GM23338 (cell line): ENCODE data around the gene CDK17.

ENCODE experiments used
- CREB1 ChIP-seq: fragments of 250-450 bp; sonication (Bioruptor Pico); IDR thresholded peaks from 2 replicates; pipeline ENCODE4 v1.5.0; 2020; ENCODE audit warnings: low read depth, mild to moderate bottlenecking, moderate library complexity
- CTCF ChIP-seq, 2 experiments: fragments of 200-600 bp in 1 of 2; sonication (generic) in 1 of 2; conservative IDR thresholded peaks; 2 replicates each; pipeline versions ENCODE4 v1.5.1 to v1.6.1; 2016 to 2017; ENCODE audit warnings: antibody characterized with exemption in 2 of 2, low read depth in 2 of 2, mild to moderate bottlenecking in 2 of 2, moderate library complexity in 1 of 2
- ETS1 ChIP-seq: IDR thresholded peaks from 2 replicates; pipeline ENCODE4 v1.6.1; 2016; ENCODE audit warnings: antibody characterized with exemption
- EZH2 ChIP-seq: fragments of 200-600 bp; sonication (generic); IDR thresholded peaks from one replicate; pipeline ENCODE4 v1.8.0; 2017; ENCODE audit warnings: antibody characterized with exemption, mild to moderate bottlenecking, low read depth; ENCODE audit not compliant: unreplicated experiment
- EZH2phosphoT487 ChIP-seq: fragments of 200-600 bp; sonication (generic); IDR thresholded peaks from one replicate; pipeline ENCODE4 v1.8.1; 2018; ENCODE audit warnings: antibody characterized with exemption; ENCODE audit not compliant: unreplicated experiment
- NANOG ChIP-seq: IDR thresholded peaks from 2 replicates; pipeline ENCODE4 v1.6.1; 2016; ENCODE audit warnings: antibody characterized with exemption, borderline replicate concordance
- POLR2AphosphoS5 ChIP-seq: IDR thresholded peaks from 2 replicates; pipeline ENCODE4 v1.6.1; 2016; ENCODE audit warnings: antibody characterized with exemption, low read depth
- REST ChIP-seq: IDR thresholded peaks from one replicate; pipeline ENCODE4 v1.6.1; 2018; ENCODE audit warnings: antibody characterized with exemption; ENCODE audit not compliant: unreplicated experiment
- ZNF114 ChIP-seq: fragments of 250-450 bp; sonication (Bioruptor Pico); IDR thresholded peaks from 2 replicates; pipeline ENCODE4 v1.5.0; 2020; ENCODE audit warnings: mild to moderate bottlenecking, moderate library complexity
- ZNF331 ChIP-seq: fragments of 250-450 bp; sonication (Bioruptor Pico); IDR thresholded peaks from 2 replicates; pipeline ENCODE4 v1.5.0; 2020; ENCODE audit warnings: low read depth, mild to moderate bottlenecking, moderate library complexity

GRCh38 chr12:96239711-96240635 lies 160.3 kb downstream of the CDK17 start:
- TF ChIP-seq EZH2: no peak
- no peak for TF ChIP-seq EZH2phosphoT487
- no peak for TF ChIP-seq CTCF (conservative IDR thresholded peaks at IDR 0.05; ENCODE audit: low read depth in 2 of 2)
- no peak for TF ChIP-seq ZNF331 (CRISPR knock-in tag)
- no peak for TF ChIP-seq REST
- no peak for TF ChIP-seq POLR2AphosphoS5
- no peak for TF ChIP-seq NANOG
- no peak for TF ChIP-seq ZNF114 (CRISPR knock-in tag)
- no peak for TF ChIP-seq ETS1
- TF ChIP-seq CREB1 (CRISPR knock-in tag): no peak
